HG02943 (cell line): ENCODE data around the gene LDB2.
"Not testable (repeated sequence)": the region's sequence is repeated elsewhere in the genome, so short reads cannot be mapped to it uniquely, and the experiment has no call there.

Experiments
- ATAC-seq: cut with Tn5 transposase; IDR thresholded peaks from one replicate; pipeline ENCODE4 v1.9.1; 2021; ENCODE audit warnings: mild to moderate bottlenecking, low read depth, moderate library complexity; ENCODE audit not compliant: unreplicated experiment

The LDB2 gene

GRCh38 chr4:16581117-16581516 is 317.3 kb downstream of the LDB2 start:
- no peak for ATAC-seq

DNA sequence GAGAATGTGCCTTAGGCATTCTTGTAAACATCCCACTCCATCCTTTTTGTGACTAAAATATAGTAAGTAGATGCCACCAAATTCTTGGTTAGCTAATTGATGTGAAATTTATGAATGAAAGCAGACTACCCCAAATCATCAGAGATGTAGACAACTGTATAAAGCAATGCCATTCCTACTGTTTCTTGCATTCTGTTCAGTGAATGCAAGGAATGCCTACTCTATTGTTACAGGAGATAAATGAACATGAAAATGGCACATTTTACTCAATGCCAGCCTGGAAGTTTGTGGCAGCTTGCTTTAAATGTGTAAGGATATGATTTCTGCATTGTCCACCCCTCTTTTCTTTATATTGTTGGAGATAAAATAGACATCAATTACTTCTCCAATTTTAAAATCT is 317.9 kb downstream of the LDB2 start:
- no peak for ATAC-seq

GRCh38 chr4:16579866-16580265 is 318.6 kb downstream of the LDB2 start:
- no peak for ATAC-seq

- ATAC-seq: no peak
These were observed 321.3 kb downstream of the LDB2 start for GRCh38 chr4:16577177-16577576.

DNA sequence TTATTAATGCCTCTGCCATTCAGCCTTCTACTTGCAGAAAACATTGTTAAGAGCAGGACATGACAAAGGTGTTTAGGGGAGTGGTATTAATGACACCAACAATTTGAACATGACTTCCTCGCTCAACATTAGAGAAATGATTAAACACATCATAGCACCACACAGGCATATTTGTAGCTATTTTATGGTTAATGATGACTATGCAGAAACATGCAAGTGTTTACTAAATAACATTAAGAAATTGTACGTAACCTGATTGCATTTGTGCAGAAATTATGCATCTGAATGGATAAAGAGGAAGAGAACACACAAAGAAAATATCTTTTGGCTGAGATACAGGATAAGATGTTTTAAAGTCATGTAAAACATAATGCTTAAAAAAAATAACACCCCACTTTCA is 323.5 kb downstream of the LDB2 start:
- ATAC-seq: no peak

DNA sequence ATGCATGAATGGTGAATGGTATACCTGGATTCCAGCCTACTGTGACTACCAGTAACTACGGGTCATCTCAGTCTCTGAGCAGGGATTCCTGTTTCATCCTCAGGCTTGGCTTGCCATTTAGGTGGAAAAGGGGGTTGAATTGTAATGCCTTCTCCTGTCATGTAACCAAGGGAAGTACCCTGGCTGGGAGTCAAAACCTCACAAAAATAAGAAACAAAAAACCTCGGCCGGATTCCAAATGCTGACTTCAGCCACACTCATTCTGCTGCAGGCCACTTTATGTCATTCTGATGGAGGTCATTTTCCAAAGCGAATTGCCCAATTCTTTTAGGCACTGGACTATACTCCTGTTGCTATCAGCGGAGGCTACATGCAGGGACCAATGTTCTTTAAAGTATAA is 324.7 kb downstream of the LDB2 start:
- no peak for ATAC-seq

- ATAC-seq: no peak
These were observed 325.2 kb downstream of the LDB2 start for GRCh38 chr4:16573206-16573605.

DNA sequence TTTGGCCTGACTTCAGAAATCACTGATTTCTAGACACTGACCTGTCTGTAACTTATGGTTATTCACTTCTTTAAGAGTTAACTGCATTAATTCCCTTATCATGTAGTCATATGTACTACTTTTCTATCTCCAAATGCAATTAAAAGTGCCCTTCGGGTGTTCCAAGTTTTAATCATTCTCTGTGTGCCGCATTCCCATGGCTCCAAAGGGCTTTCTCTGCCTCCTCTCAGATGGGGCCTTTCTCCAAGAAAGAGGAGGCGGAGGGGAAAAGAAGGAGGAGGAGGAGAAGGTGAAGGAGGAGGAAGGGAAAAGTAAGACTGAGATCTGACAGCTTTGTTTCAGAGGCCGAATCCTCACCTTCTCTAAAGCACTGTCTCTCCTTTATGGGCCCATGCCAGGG is 325.8 kb downstream of the LDB2 start:
- no peak for ATAC-seq

DNA sequence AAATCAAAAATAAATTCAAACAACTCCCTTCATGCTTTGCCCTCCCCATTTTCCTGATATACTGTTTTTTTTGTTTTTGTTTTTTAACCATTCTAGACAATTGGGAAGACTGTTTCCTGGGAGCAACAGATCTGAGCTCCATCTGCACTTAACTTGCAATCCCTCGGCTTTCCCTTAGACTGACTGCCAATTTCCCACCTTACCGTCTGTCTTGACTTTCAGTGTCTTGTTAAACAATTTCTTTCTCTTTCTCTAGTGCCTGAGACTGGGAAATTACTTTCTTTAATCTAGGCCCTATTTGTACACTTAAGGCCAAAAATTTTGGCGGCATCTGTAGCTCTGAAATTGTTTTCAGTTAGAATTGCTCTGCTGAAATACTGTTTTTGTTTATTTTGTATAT is 326.3 kb downstream of the LDB2 start:
- no peak for ATAC-seq

DNA sequence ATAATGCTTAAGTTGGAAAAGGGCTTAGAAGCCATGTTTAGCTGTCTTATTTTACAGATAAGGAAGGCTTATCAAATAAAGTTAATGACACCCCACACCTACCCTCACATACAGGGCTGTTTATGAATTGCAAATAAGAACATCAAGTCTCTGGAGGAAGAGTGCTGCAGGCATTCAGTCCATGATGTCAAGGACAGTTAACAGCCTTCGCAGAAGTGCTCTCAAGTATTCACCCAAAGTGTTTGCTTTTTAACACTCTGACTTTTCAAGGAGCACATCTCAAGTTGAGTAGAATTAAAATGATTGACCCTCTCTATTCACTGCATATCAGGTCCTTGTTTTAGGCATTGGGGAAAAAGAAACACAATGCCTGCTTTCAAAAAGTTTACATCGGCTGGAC is 328.7 kb downstream of the LDB2 start:
- ATAC-seq: no peak

DNA sequence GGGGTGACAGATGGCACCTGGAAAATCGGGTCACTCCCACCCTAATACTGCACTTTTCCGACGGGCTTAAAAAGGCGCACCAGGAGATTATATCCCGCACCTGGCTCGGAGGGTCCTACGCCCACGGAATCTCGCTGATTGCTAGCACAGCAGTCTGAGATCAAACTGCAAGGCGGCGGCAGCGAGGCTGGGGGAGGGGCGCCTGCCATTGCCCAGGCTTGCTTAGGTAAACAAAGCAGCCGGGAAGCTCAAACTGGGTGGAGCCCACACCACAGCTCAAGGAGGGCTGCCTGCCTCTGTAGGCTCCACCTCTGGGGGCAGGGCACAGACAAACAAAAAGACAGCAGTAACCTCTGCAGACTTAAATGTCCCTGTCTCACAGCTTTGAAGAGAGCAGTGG is 341.1 kb downstream of the LDB2 start:
- ATAC-seq: not testable (repeated sequence)

GRCh38 chr4:16555156-16555555 is 343.3 kb downstream of the LDB2 start:
- no peak for ATAC-seq

DNA sequence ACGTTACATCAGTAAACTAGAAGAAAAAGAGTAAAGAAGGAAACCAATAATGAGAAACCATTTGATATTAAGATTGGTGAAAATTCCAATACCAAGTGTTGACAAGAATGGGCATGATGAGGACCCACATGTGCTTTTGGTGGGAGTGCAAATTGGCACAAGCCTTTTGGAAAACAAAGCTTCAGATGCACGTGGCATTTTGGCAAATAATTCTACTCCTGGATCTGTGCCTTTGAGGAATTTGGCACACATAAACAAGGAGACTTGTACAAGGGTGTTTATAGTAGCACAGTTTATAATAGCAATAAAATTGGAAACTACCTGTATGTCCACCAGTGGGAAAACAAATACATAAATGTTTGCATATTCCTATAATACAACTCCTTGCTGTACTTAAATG is 347.9 kb downstream of the LDB2 start:
- no peak for ATAC-seq

DNA sequence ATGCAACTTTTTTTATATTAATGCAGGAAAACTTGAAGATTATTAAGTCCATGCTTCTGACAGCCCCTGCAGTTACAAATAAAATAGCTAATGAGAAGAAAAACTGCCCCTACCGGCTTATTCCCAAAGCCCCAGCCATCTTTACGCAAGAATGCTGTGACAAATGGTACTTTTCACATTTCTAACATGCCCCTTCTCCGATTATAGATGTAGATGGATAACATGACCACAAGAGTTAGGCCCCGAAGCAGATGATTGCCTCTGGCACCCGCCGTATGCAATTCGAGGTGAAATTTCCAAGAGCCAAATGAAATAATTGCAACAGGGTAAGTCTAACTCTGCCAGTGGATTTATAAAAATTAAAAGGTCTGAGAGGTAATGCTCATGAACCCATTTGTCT is 352.8 kb downstream of the LDB2 start:
- no peak for ATAC-seq

DNA sequence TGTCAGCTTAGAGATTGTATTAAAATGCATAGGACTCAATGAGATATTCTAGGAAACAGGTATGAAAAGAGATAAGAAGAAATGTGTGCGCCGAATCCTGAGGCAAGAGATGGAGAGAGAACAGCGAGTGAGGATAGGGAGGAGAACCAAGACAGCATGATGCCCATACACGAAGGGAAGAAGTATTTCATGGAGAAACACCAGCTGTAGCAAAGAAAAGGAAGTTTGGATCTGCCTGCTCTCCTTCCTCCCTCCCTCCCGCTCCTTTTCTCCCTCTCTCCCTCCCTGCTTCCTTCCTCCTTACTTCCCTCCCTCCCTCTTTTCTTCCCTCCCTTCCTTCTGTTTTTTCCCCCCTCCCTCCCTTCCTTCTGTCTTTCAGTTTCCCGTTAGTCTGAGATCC is 353.6 kb downstream of the LDB2 start:
- no peak for ATAC-seq

- no peak for ATAC-seq
These were observed 354.2 kb downstream of the LDB2 start for GRCh38 chr4:16544251-16544721.

GRCh38 chr4:16537926-16538325 is 360.5 kb downstream of the LDB2 start:
- ATAC-seq: no peak

- no peak for ATAC-seq
These were observed 366.0 kb downstream of the LDB2 start for GRCh38 chr4:16532240-16532970.

DNA sequence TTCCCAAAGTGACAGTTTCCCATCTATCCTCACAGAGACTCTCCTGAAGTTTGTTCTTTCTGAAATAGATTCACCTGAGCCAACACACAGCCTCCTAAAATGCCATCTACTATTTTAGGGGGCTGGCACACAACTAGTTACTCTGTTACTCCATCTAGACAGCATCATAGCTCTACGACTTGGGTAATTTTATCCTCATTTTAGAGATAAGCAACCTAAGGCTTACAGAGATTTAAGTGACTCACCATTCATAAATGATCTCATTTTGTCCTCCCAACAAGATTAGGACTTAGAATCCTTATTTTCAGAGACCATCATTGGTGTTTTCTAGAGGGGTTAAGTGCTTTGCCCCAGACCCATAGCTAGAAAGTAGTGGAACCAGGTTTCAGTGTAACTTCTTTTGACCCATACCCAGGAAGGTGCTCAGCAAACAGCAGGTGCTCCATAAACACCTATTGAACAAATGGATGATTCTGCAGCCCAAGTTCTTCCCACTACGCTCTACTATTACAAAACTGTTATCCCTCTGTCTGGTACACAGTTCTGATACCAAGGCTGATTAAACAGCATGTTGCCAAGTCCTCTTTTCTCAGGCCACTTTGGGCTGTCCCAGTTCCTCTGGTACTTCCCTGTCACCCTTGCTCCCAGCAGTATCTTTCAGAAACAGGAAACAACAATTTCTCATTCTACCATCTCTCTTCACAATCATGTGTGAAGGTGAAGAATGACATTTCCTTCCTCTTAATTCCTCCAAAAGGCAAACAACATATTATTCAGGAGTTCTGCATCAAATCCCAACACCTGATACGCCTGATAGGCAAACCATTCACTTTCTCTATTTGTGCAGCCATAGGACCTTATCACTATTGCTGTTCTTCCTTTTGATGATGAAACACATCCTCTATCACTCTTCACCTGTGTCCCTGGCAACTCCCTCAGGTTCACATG is 367.5 kb downstream of the LDB2 start:
- ATAC-seq: no peak

- no peak for ATAC-seq
These were observed 373.4 kb downstream of the LDB2 start for GRCh38 chr4:16524911-16525554.

DNA sequence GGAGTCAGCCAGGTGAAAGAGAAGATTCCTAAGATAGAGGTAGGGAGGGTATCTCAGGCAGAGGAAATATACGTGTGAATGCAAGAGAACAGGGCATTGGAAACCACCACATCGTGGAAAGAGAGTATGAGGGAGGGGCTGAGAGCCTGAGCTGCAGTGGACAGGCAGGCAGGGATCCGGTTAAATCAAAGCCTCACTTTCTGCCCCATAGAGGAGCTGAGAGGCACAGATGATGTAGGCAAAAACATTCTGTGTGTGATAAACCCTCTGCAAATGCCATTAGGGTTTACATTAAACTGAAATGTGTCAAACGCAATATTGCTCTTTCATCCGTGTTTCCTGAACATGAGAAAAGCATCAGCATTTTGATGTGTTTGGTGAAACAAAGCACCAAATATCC is 374.0 kb downstream of the LDB2 start:
- ATAC-seq: no peak
